Ovary (tissue), 3 donors: ENCODE results near the gene GFER.
A peak's percentile ranks its signal among the peaks of the same experiment; 100 is the strongest.

ENCODE experiments used
- CTCF ChIP-seq, 3 donors: fragments of 450-650 bp in 2 of 3; fragments of 200-600 bp in 1 of 3; IDR thresholded peaks; one replicate each; pipeline versions ENCODE4 v1.5.1 to v1.8.0; 2016 to 2022; ENCODE audit warnings: antibody characterized with exemption in 3 of 3, mild to moderate bottlenecking in 1 of 3
- EP300 ChIP-seq: sonication (generic); formaldehyde crosslinking; IDR thresholded peaks from one replicate; pipeline ENCODE4 v1.6.1; 2017; ENCODE audit warnings: antibody characterized with exemption
- POLR2A ChIP-seq: fragments of 450-650 bp; IDR thresholded peaks from one replicate; pipeline ENCODE4 v1.6.1; 2017; ENCODE audit warnings: antibody characterized with exemption, mild to moderate bottlenecking, moderate library complexity
- donor health status: DM: no; HTN: no; CAD: no.

- TF ChIP-seq POLR2A, result no peak
- TF ChIP-seq CTCF (IDR thresholded peaks at IDR 0.05), result peak; percentile 57 to 71 (median 60)
- TF ChIP-seq EP300, result no peak
These were observed 20.0 kb downstream of the GFER start for GRCh38 chr16:2003827-2004641.
